Smooth muscle cell (in vitro differentiated cells): ENCODE results near the gene DNAH3. TPM values are rescaled to one million over a fixed set of nuclear protein-coding genes. Genes with fewer than 3 reads are reported as not detected.
"Not testable (repeated sequence)": the region's sequence is repeated elsewhere in the genome, so short reads cannot be mapped to it uniquely, and the experiment has no call there.

Experiments used
- DNase-seq: peaks from one replicate; lab custom pipeline; 2025; ENCODE audit not compliant: unreplicated experiment; lab: John Stamatoyannopoulos, UW
- H2AFZ ChIP-seq: fragments of 200-600 bp; sonication (generic); 2 replicates; pipeline ENCODE4 v1.6.0; 2016; ENCODE audit warnings: antibody characterized with exemption, low read depth, mild to moderate bottlenecking
- H3F3A ChIP-seq: fragments of 200-600 bp; sonication (generic); 2 replicates; pipeline ENCODE4 v1.6.0; 2017; ENCODE audit warnings: antibody characterized with exemption, low read depth
- H3K27ac ChIP-seq: fragments of 200-600 bp; sonication (generic); 2 replicates; pipeline ENCODE4 v1.5.1; 2016; ENCODE audit warnings: low read depth, mild to moderate bottlenecking
- H3K27me3 ChIP-seq: fragments of 200-600 bp; sonication (generic); 2 replicates; pipeline ENCODE4 v1.6.1; 2016; ENCODE audit warnings: low read depth, mild to moderate bottlenecking
- H3K36me3 ChIP-seq: fragments of 200-600 bp; sonication (generic); 2 replicates; pipeline ENCODE4 v1.5.1; 2016; ENCODE audit warnings: low read depth
- H3K4me1 ChIP-seq: fragments of 200-600 bp; sonication (generic); 2 replicates; pipeline ENCODE4 v1.5.1; 2016; ENCODE audit warnings: low read depth
- H3K4me2 ChIP-seq: fragments of 200-600 bp; sonication (generic); 2 replicates; pipeline ENCODE4 v1.6.0; 2016; ENCODE audit warnings: mild to moderate bottlenecking
- H3K4me3 ChIP-seq: fragments of 200-600 bp; sonication (generic); 2 replicates; pipeline ENCODE4 v1.5.1; 2016; ENCODE audit warnings: mild to moderate bottlenecking
- H3K79me2 ChIP-seq: fragments of 200-600 bp; sonication (generic); 2 replicates; pipeline ENCODE4 v1.6.0; 2016; ENCODE audit warnings: low read depth, mild to moderate bottlenecking
- H3K9ac ChIP-seq: fragments of 200-600 bp; sonication (generic); 2 replicates; pipeline ENCODE4 v1.6.0; 2016; ENCODE audit warnings: low read depth
- H3K9me3 ChIP-seq: fragments of 200-600 bp; sonication (generic); replicated peaks from 2 replicates; pipeline ENCODE4 v1.5.1; 2016; ENCODE audit warnings: low read depth
- H4K20me1 ChIP-seq: fragments of 200-600 bp; sonication (generic); 2 replicates; pipeline ENCODE4 v1.6.0; 2016; ENCODE audit warnings: low read depth
- WGBS: methylation state at CpG from one replicate; pipeline ENCODE4 v1.1.7; 2016; ENCODE audit warnings: low lambda C conversion rate; 5-methylcytosine and 5-hydroxymethylcytosine counted together
- polyA plus RNA-seq: library from polyadenylated mRNA; unstranded; fragments of >200 nt; fragmentation: Nextera tagmentation; extraction: Ambion mirVana; gene quantifications from 2 replicates; pipeline ENCODE4 v1.2.1, GENCODE V29; 2016
- total RNA-seq: library from RNA; depleted of rRNA; stranded (reverse); fragments of >200 nt; gene quantifications from 2 replicates; pipeline ENCODE4 v1.2.3, GENCODE V29; 2014
- TF ChIP-seq, protein P1 (sequence below): fragments of 200-600 bp; sonication (generic); IDR thresholded peaks from 2 replicates; pipeline ENCODE4 v1.5.1; 2017; ENCODE audit warnings: borderline replicate concordance, mild to moderate bottlenecking, antibody characterized with exemption; ENCODE audit not compliant: insufficient read depth, poor library complexity, severe bottlenecking

DNAH3 gene
- total and polyA plus RNA-seq, 2 experiments from 2014 or later = not detected

DNA sequence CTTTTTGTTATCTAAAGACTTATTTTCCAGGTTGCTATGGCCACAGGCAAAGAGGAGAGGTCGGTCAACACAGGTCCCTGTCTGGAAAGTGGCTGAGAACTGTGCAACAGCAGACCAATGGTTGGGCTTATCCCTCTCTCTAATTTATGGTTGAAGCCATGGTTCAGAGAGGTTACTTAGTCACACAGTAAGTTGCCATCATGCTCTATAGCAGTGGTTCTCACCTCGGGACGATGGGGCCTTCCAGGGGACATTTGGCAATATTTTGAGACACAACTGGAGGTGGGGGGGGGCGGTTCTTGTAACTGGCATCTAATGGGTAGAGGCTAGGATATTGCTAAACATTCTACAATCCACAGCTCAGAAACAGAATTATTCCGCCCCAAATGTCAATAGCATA is 7.0 kb upstream of the DNAH3 start:
- H3K27me3 ChIP-seq = no peaks in the 10 kb centered on the region
- peaks cover 3% of the 10 kb centered on the region for H4K20me1 ChIP-seq
- TF ChIP-seq, protein P1, sequence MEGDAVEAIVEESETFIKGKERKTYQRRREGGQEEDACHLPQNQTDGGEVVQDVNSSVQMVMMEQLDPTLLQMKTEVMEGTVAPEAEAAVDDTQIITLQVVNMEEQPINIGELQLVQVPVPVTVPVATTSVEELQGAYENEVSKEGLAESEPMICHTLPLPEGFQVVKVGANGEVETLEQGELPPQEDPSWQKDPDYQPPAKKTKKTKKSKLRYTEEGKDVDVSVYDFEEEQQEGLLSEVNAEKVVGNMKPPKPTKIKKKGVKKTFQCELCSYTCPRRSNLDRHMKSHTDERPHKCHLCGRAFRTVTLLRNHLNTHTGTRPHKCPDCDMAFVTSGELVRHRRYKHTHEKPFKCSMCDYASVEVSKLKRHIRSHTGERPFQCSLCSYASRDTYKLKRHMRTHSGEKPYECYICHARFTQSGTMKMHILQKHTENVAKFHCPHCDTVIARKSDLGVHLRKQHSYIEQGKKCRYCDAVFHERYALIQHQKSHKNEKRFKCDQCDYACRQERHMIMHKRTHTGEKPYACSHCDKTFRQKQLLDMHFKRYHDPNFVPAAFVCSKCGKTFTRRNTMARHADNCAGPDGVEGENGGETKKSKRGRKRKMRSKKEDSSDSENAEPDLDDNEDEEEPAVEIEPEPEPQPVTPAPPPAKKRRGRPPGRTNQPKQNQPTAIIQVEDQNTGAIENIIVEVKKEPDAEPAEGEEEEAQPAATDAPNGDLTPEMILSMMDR = no peak
- H3K4me3 ChIP-seq = no peak overlapping the region
- H3K79me2 ChIP-seq = no peaks in the 10 kb centered on the region
- no peak for DNase-seq
- H3K4me1 ChIP-seq = peaks cover 4% of the 10 kb centered on the region
- no peaks in the 10 kb centered on the region for H3F3A ChIP-seq
- WGBS = 81% methylated on average over 5 of the region's 5 CpGs
- no peak overlapping the region for H2AFZ ChIP-seq
- H3K27ac ChIP-seq = no peak overlapping the region
- H3K4me2 ChIP-seq = peak overlapping the region; percentile 94
- no peaks in the 10 kb centered on the region for H3K9me3 ChIP-seq
- no peak overlapping the region for H3K9ac ChIP-seq
- no peaks in the 10 kb centered on the region for H3K36me3 ChIP-seq

DNA sequence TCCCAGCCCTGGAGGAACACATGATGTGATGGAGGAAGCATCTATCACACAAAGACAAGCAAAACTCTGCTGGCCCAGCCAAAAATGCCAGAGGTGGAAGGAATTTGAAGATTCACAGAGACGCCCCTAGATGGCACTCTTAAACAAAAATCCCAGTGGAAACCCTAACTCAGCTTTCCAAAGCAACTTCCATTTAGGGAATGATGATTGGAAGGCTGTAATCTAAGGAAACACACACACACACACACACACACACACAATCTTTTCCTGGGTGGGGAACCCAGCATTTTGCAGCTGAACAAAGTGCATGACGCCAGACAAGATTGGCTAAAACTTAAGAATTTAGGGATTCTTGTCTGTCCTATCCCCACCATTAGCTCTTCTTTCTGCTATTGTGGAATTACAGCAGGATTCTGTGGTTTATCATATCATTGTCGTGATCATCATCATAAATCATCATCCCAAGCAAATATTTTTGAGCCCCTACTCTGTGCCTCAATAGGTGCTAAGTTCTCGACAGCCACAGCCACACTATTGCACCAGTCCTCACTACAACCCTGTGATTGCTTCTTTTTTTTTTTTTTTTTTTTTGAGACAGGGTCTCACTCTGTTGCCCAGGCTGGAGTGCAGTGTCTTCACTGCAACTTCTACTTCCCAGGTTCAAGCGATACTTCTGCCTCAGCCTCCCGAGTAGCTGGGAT is 6.3 kb upstream of the DNAH3 start:
- no peaks in the 10 kb centered on the region for H3K79me2 ChIP-seq
- no peaks in the 10 kb centered on the region for H3K27me3 ChIP-seq
- no peak overlapping the region for H3K4me3 ChIP-seq
- H3K27ac ChIP-seq = no peak overlapping the region
- peaks cover 3% of the 10 kb centered on the region for H4K20me1 ChIP-seq
- H3K9ac ChIP-seq = no peak overlapping the region
- H3K36me3 ChIP-seq = no peaks in the 10 kb centered on the region
- no peak for DNase-seq
- TF ChIP-seq, protein P1 = peak; percentile 69
- WGBS = 64% methylated on average over 6 of the region's 6 CpGs
- peaks cover 4% of the 10 kb centered on the region for H3K4me1 ChIP-seq
- no peak overlapping the region for H2AFZ ChIP-seq
- no peak overlapping the region for H3K4me2 ChIP-seq
- no peaks in the 10 kb centered on the region for H3F3A ChIP-seq
- H3K9me3 ChIP-seq = no peaks in the 10 kb centered on the region

DNA sequence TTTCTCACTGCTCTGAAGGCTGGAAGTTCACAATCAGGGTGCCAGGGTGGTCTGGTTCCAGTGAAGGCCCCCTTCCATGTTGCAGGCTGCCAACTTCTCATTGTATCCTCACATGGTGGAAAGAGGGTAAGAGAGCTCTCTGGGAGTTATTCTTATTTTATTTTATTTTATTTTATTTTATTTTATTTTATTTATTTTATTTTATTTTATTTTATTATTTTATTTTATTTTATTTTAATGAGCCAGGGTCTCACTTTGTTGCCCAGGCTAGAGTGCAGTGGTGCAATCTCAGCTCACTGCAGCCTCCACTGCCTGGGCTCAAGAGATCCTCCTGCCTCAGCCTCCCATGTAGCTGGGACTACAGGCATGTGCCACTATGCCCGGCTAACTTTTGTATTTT is 5.4 kb upstream of the DNAH3 start:
- not testable (repeated sequence) for H3F3A ChIP-seq, H3K36me3 ChIP-seq, H2AFZ ChIP-seq, H4K20me1 ChIP-seq, H3K27ac ChIP-seq, H3K9me3 ChIP-seq, H3K9ac ChIP-seq, H3K79me2 ChIP-seq, H3K27me3 ChIP-seq, H3K4me1 ChIP-seq, DNase-seq, H3K4me3 ChIP-seq, H3K4me2 ChIP-seq
- WGBS = 85% methylated on average over 1 of the region's 1 CpG

DNA sequence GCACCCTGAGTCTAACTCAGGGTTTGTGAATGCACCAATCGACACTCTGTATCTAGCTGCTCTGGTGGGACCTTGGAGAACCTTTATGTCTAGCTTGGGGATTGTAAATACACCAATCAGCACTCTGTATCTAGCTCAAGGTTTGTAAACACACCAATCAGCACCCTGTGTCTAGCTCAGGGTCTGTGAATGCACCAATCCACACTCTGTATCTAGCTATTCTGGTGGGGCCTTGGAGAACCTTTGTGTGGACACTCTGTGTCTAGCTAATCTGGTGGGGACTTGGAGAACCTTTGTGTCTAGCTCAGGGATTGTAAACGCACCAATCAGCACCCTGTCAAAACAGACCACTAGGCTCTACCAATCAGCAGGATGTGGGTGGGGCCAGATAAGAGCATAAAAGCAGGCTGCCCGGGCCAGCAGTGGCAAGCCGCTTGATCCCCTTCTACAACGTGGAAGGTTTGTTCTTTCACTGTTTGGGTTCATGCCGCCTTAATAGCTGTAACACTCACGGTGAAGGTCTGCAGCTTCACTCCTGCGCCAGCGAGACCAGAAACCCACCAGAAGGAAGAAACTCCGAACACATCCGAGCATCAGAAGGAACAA is 2.6 kb upstream of the DNAH3 start:
- not testable (repeated sequence) for H3K36me3 ChIP-seq, H4K20me1 ChIP-seq, H3K4me2 ChIP-seq, H3K27ac ChIP-seq, H3K4me3 ChIP-seq, DNase-seq, H3K27me3 ChIP-seq, H3F3A ChIP-seq, H3K79me2 ChIP-seq, H3K9ac ChIP-seq, H3K9me3 ChIP-seq, H2AFZ ChIP-seq, H3K4me1 ChIP-seq
- WGBS = 96% methylated on average over 11 of the region's 11 CpGs

DNA sequence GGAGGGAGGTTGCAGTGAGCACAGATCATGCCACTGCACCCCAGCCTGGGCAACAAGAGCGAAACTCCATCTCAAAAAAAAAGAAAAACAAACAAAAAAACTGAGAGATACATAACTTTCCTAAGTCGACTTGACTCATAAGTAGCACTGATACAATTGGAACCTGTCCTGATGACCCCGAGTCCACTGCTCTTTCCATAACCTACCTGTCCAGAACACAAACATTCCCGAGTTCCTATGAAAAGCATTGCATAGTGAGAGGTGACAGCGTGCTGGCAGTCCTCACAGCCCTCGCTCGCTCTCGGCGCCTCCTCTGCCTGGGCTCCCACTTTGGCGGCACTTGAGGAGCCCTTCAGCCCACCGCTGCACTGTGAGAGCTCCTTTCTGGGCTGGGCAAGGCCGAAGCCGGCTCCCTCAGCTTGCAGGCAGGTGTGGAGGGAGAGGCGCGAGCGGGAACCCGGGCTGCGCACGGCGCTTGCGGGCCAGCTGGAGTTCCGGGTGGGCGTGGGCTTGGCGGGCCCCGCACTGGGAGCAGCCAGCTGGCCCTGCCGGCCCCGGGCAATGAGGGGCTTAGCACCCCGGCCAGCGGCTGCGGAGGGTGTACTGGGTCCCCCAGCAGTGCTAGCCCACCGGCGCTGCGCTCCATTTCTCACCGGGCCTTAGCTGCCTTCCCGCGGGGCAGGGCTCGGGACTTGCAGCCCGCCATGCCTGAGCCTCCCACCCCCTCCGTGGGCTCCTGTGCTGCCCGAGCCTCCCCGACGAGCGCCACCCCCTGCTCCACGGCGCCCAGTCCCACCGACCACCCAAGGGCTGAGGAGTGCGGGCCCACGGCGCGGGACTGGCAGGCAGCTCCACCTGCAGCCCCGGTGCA is 1.7 kb upstream of the DNAH3 start:
- not testable (repeated sequence) for H4K20me1 ChIP-seq, H3F3A ChIP-seq, H3K9ac ChIP-seq, H3K4me3 ChIP-seq, H3K9me3 ChIP-seq, H3K27me3 ChIP-seq, DNase-seq, H3K27ac ChIP-seq, H3K4me2 ChIP-seq, H3K36me3 ChIP-seq, H2AFZ ChIP-seq, H3K79me2 ChIP-seq, H3K4me1 ChIP-seq
- 78% methylated on average over 33 of the region's 51 CpGs for WGBS
